Adrenal gland (tissue), 12 donors: ENCODE measurements around the gene TTC22. TPM values are rescaled to one million over a fixed set of nuclear protein-coding genes. Genes with fewer than 3 reads are reported as not detected.

ENCODE experiments used
- DNase-seq, 7 donors: peaks; one replicate each; pipeline ENCODE4 v3.0.0-alpha.2; 2019 to 2020
- H3K27ac ChIP-seq, 5 donors: fragments of 200-600 bp; sonication (generic) in 4 of 5; 1 replicate in 3 of 5; 2 replicates in 2 of 5; pipeline versions ENCODE4 v1.5.1 to v1.8.0; 2016 to 2020; ENCODE audit warnings: mild to moderate bottlenecking in 1 of 5
- H3K27me3 ChIP-seq: fragments of 200-600 bp; 2 replicates; pipeline ENCODE4 v1.8.0; 2021
- H3K36me3 ChIP-seq, 2 donors: fragments of 200-600 bp; replicated peaks in 1 of 2; 1 replicate in 1 of 2; 2 replicates in 1 of 2; pipeline versions ENCODE4 v1.5.1 to v1.8.0; 2018 to 2022
- H3K4me1 ChIP-seq, 2 donors: fragments of 200-600 bp; replicated peaks in 1 of 2; 1 replicate in 1 of 2; 2 replicates in 1 of 2; pipeline versions ENCODE4 v1.5.1 to v1.8.0; 2018 to 2021
- H3K4me3 ChIP-seq, 4 donors: fragments of 200-600 bp; sonication (generic) in 3 of 4; one replicate each; pipeline ENCODE4 v1.5.1; 2016 to 2018
- H3K9me3 ChIP-seq, 3 donors: fragments of 200-600 bp; sonication (generic) in 1 of 3; replicated peaks in 1 of 3; 1 replicate in 2 of 3; 2 replicates in 1 of 3; pipeline versions ENCODE4 v1.5.1 to v1.8.0; 2016 to 2021
- CTCF ChIP-seq, 6 experiments: fragments of 450-650 bp in 4 of 6; fragments of 200-600 bp in 2 of 6; sonication (generic) in 1 of 6; IDR thresholded peaks; 1 replicate in 5 of 6; 2 replicates in 1 of 6; pipeline versions ENCODE4 v1.5.1 to v1.8.0; 2016 to 2021; ENCODE audit warnings: antibody characterized with exemption in 6 of 6, mild to moderate bottlenecking in 2 of 6, moderate library complexity in 1 of 6
- POLR2A ChIP-seq, 2 donors: fragments of 450-650 bp; IDR thresholded peaks; one replicate each; pipeline ENCODE4 v1.6.1; 2017; ENCODE audit warnings: antibody characterized with exemption in 2 of 2, mild to moderate bottlenecking in 2 of 2, moderate library complexity in 1 of 2
- WGBS, 4 donors: extraction: QIAGEN DNeasy Blood & Tissue Kit in 2 of 4; methylation state at CpG; one replicate each; pipeline versions ENCODE4 v1.1.5 to v1.1.7; 2013 to 2017; 5-methylcytosine and 5-hydroxymethylcytosine counted together
- intact Hi-C, 2 donors: fragments of 100-400 bp; cut with DNase I; formaldehyde crosslinking; loops; one replicate each; pipeline versions ENCODE4 v1.14.1 to v1.15.0; 2022 to 2023
- polyA plus RNA-seq, 3 donors: library from polyadenylated mRNA; stranded (reverse); fragments of 200-250 nt in 2 of 3; fragments of 350-450 nt in 1 of 3; fragmentation: Illumina TruSeq in 1 of 3; extraction: RNeasy Lipid Tissue Mini Kit (QIAGEN cat#74804) in 1 of 3; gene quantifications; one replicate each; pipeline ENCODE4 v1.2.3, GENCODE V29; 2013 to 2014
- total RNA-seq, 9 donors: library from RNA; depleted of rRNA in 4 of 9; stranded (reverse); fragments of >200 nt in 4 of 9; fragments of 120-200 nt in 1 of 9; fragmentation: NEBNext Ultra II Directional in 1 of 9; extraction: Animal tissue kit (Norgen Biotek cat#: 25700) in 1 of 9; gene quantifications; one replicate each; pipeline versions ENCODE4 v1.1.0 to v1.2.4, GENCODE V29; 2013 to 2023
- donor health status: healthy with polysubstance abuse.
- donor health status: Bipolar disorder and iron deficiency.
- donor health status: DM: yes; HTN: yes; CAD: no.
- donor health status: DM: no; HTN: no; CAD: no.
- donor health status: DM: no; HTN: no; CAD: no.
- donor health status: DM: yes; HTN: yes; CAD: no.

TTC22 gene
- total and polyA plus RNA-seq, 12 donors: 0.09 to 2.3 (median 1.7) TPM

GRCh38 chr1:54751426-54751825 lies 49.7 kb downstream of the TTC22 start:
- intact Hi-C loops: no loop called here
- Histone ChIP-seq H3K4me1 (no peaks in the 10 kb centered on the region), H3K36me3 (no peaks in the 10 kb centered on the region), H3K9me3 (no peaks in the 10 kb centered on the region), H3K27ac (no peak overlapping the region), H3K27me3 (no peaks in the 10 kb centered on the region), H3K4me3 (no peak overlapping the region)
- DNase-seq: no peak
- no peak for TF ChIP-seq CTCF (IDR thresholded peaks at IDR 0.05)
- no peak for TF ChIP-seq POLR2A (IDR thresholded peaks at IDR 0.05)
- WGBS, 4 donors: 78 to 80% (median 79%) methylated on average over 4 of the region's 4 CpGs

- intact Hi-C loops: no loop called here
- no peaks in the 10 kb centered on the region for H3K36me3 ChIP-seq
- H3K27me3 ChIP-seq: no peaks in the 10 kb centered on the region
- WGBS, 4 donors: 74 to 88% (median 82%) methylated on average over 5 to 6 of the region's 6 CpGs
- no peaks in the 10 kb centered on the region for H3K4me1 ChIP-seq
- DNase-seq: no peak
- H3K9me3 ChIP-seq: no peaks in the 10 kb centered on the region
- no peak overlapping the region for H3K27ac ChIP-seq
- H3K4me3 ChIP-seq: no peak overlapping the region
- no peak for TF ChIP-seq POLR2A (IDR thresholded peaks at IDR 0.05)
- no peak for TF ChIP-seq CTCF (IDR thresholded peaks at IDR 0.05)
Measured at GRCh38 chr1:54750596-54750995, 50.5 kb downstream of the TTC22 start.

- no peaks in the 10 kb centered on the region for H3K9me3 ChIP-seq
- H3K27ac ChIP-seq: no peak overlapping the region
- no peak for TF ChIP-seq POLR2A (IDR thresholded peaks at IDR 0.05)
- TF ChIP-seq CTCF (IDR thresholded peaks at IDR 0.05): no peak
- no peak overlapping the region for H3K4me3 ChIP-seq
- no peaks in the 10 kb centered on the region for H3K27me3 ChIP-seq
- H3K4me1 ChIP-seq: no peaks in the 10 kb centered on the region
- intact Hi-C loops: no loop called here
- H3K36me3 ChIP-seq: no peaks in the 10 kb centered on the region
- no peak for DNase-seq
- WGBS, 4 donors: 78 to 91% (median 83%) methylated on average over 7 to 14 of the region's 14 CpGs; no CpG with 5 or more reads in 1 of the 4 donors
Measured at GRCh38 chr1:54748094-54748835, 52.9 kb downstream of the TTC22 start.

DNA sequence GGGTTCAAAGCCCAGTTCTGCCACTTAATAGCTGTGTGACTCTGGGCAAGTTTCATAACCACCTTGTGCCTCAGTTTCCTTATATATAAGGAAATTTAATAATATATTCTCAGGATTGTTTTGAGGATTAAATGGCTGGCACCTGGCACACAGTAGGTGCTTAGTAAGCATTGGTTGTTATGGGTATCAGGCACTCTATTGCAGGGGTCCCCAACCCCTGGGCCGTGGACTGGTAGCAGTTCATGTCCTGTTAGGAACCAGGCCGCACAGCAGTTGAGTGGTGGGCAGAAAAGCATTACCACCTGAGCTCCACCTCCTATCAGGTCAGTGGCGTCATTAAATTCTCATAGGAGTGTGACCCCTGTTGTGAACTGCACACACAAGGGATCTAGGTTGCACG lies 55.3 kb downstream of the TTC22 start:
- Histone ChIP-seq H3K9me3 (no peaks in the 10 kb centered on the region), H3K4me3 (no peak overlapping the region), H3K4me1 (no peaks in the 10 kb centered on the region), H3K36me3 (peaks cover 0 to 15% of the 10 kb centered on the region in 2 donors), H3K27ac (no peak overlapping the region), H3K27me3 (no peaks in the 10 kb centered on the region)
- 97 to 100% (median 99%) methylated on average over 2 to 4 of the region's 4 CpGs for WGBS, 4 donors
- no peak for DNase-seq
- no peak for TF ChIP-seq POLR2A (IDR thresholded peaks at IDR 0.05)
- TF ChIP-seq CTCF (IDR thresholded peaks at IDR 0.05): no peak
- intact Hi-C loops: no loop called here
